Loucy (cell line): ENCODE results near the gene TIGD3.
A peak's percentile ranks its signal among the peaks of the same experiment; 100 is the strongest.

Experiments
- H2AFZ ChIP-seq: fragments of 200-600 bp; sonication (generic); 2 replicates; pipeline ENCODE4 v1.6.0; 2016; ENCODE audit warnings: antibody characterized with exemption, mild to moderate bottlenecking, low read length, moderate library complexity
- H3F3A ChIP-seq: fragments of 200-600 bp; 2 replicates; pipeline ENCODE4 v1.6.0; 2016; ENCODE audit warnings: antibody characterized with exemption, low read depth, mild to moderate bottlenecking
- H3K27me3 ChIP-seq: fragments of 200-600 bp; sonication (generic); 2 replicates; pipeline ENCODE4 v1.6.1; 2014; ENCODE audit warnings: low read length, mild to moderate bottlenecking; ENCODE audit not compliant: insufficient read depth, poor library complexity, severe bottlenecking
- H3K36me3 ChIP-seq: fragments of 200-600 bp; sonication (generic); 2 replicates; pipeline ENCODE4 v1.6.1; 2016; ENCODE audit warnings: low read length; ENCODE audit not compliant: insufficient read depth
- H3K4me1 ChIP-seq: fragments of 200-600 bp; sonication (generic); 2 replicates; pipeline ENCODE4 v1.5.1; 2014; ENCODE audit warnings: low read length, mild to moderate bottlenecking; ENCODE audit not compliant: insufficient read depth, poor library complexity, severe bottlenecking
- H3K4me2 ChIP-seq: fragments of 200-600 bp; sonication (generic); 2 replicates; pipeline ENCODE4 v1.6.0; 2014; ENCODE audit warnings: antibody characterized with exemption, low read length, low read depth, mild to moderate bottlenecking; ENCODE audit not compliant: poor library complexity, severe bottlenecking
- H3K4me3 ChIP-seq: fragments of 200-600 bp; sonication (generic); 2 replicates; pipeline ENCODE4 v1.5.1; 2014; ENCODE audit warnings: low read length, mild to moderate bottlenecking, mixed read lengths; ENCODE audit not compliant: poor library complexity, severe bottlenecking
- H3K79me2 ChIP-seq: fragments of 200-600 bp; sonication (generic); 2 replicates; pipeline ENCODE4 v1.6.1; 2014; ENCODE audit warnings: low read length; ENCODE audit not compliant: insufficient read depth
- H3K9ac ChIP-seq: fragments of 200-600 bp; sonication (generic); 2 replicates; pipeline ENCODE4 v1.6.0; 2014; ENCODE audit warnings: mild to moderate bottlenecking, low read depth, low read length, moderate library complexity; ENCODE audit not compliant: poor library complexity, severe bottlenecking
- H3K9me2 ChIP-seq: fragments of 200-600 bp; sonication (generic); replicated peaks from 2 replicates; pipeline ENCODE4 v1.6.1; 2016; ENCODE audit warnings: low read depth, low read length, mixed read lengths
- H3K9me3 ChIP-seq: fragments of 200-600 bp; sonication (generic); 2 replicates; pipeline ENCODE4 v1.6.1; 2014; ENCODE audit warnings: mild to moderate bottlenecking, antibody characterized with exemption, low read length, low read depth; ENCODE audit not compliant: insufficient read depth
- H4K20me1 ChIP-seq: fragments of 200-600 bp; sonication (generic); 2 replicates; pipeline ENCODE4 v1.6.0; 2014; ENCODE audit warnings: antibody characterized with exemption, low read length, mild to moderate bottlenecking; ENCODE audit not compliant: insufficient read depth, poor library complexity, severe bottlenecking
- EZH2phosphoT487 ChIP-seq: fragments of 200-600 bp; IDR thresholded peaks from 2 replicates; pipeline ENCODE4 v1.6.1; 2018; ENCODE audit warnings: antibody characterized with exemption, mild to moderate bottlenecking, moderate library complexity, borderline replicate concordance
- TF ChIP-seq, protein P1 (sequence below): fragments of 200-600 bp; sonication (generic); conservative IDR thresholded peaks from 2 replicates; pipeline ENCODE4 v1.5.1; 2014; ENCODE audit warnings: mild to moderate bottlenecking, antibody characterized with exemption, low read length

Gene TIGD3

DNA sequence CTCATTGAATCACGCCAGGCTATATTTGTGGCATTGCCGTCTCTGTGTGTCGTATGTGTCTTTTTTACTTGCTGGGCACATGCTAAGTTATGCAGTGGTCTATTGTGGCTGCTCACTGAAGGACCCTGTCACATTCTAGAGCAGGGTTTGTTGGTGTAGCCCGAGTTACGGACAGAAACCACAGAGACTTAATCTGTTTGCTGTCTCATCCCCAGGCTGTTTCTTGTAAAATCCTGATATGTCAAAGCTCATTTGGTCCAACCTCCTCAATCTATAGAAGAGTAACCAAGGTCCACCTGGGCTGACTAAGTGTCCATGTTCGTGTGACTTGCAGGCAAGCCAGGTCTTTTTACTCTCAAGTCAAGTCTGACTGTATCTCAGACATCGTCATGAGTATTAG is 15.9 kb upstream of the TIGD3 start:
- H3K4me1 ChIP-seq = peaks cover 32% of the 10 kb centered on the region
- no peak for TF ChIP-seq EZH2phosphoT487
- TF ChIP-seq, protein P1, sequence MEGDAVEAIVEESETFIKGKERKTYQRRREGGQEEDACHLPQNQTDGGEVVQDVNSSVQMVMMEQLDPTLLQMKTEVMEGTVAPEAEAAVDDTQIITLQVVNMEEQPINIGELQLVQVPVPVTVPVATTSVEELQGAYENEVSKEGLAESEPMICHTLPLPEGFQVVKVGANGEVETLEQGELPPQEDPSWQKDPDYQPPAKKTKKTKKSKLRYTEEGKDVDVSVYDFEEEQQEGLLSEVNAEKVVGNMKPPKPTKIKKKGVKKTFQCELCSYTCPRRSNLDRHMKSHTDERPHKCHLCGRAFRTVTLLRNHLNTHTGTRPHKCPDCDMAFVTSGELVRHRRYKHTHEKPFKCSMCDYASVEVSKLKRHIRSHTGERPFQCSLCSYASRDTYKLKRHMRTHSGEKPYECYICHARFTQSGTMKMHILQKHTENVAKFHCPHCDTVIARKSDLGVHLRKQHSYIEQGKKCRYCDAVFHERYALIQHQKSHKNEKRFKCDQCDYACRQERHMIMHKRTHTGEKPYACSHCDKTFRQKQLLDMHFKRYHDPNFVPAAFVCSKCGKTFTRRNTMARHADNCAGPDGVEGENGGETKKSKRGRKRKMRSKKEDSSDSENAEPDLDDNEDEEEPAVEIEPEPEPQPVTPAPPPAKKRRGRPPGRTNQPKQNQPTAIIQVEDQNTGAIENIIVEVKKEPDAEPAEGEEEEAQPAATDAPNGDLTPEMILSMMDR = no peak

DNA sequence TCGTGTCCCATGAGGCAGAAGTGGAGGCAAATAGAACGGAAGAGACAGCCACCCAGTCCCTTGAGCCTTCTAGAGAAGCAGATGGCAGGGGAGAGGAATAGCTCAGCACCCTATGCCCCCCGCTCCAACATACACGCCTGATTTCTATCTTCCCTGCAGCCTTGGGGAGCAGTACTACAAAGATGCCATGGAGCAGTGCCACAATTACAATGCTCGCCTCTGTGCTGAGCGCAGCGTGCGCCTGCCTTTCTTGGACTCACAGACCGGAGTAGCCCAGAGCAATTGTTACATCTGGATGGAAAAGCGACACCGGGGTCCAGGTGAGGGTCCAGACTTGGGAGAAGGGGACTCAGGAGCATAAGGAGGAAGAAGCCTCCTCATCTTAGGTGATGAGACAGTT is 14.3 kb upstream of the TIGD3 start:
- Histone ChIP-seq H2AFZ (no peak overlapping the region), H3K4me3 (no peak overlapping the region), H3K9me2 (no peaks in the 10 kb centered on the region), H3K4me2 (no peak overlapping the region), H4K20me1 (peaks cover 32% of the 10 kb centered on the region), H3F3A (no peaks in the 10 kb centered on the region), H3K9ac (no peak overlapping the region), H3K36me3 (peaks cover 49% of the 10 kb centered on the region; the same call in 1 of the 2 replicates), H3K9me3 (no peaks in the 10 kb centered on the region), H3K27me3 (no peaks in the 10 kb centered on the region), H3K4me1 (peaks cover 22% of the 10 kb centered on the region), H3K79me2 (peaks cover 57% of the 10 kb centered on the region)
- TF ChIP-seq, protein P1 = no peak
- TF ChIP-seq EZH2phosphoT487 = no peak

More for the DNA sequence above, 15.9 kb upstream of the TIGD3 start:
- no peaks in the 10 kb centered on the region for H3K9me3 ChIP-seq
- no peaks in the 10 kb centered on the region for H3K9me2 ChIP-seq
- no peaks in the 10 kb centered on the region for H3K27me3 ChIP-seq
- no peak overlapping the region for H3K4me3 ChIP-seq
- H3K36me3 ChIP-seq = peaks cover 34% of the 10 kb centered on the region; the same call in 1 of the 2 replicates
- H3F3A ChIP-seq = no peaks in the 10 kb centered on the region
- peak overlapping the region; percentile 12 for H3K9ac ChIP-seq
- H3K79me2 ChIP-seq = peaks cover 72% of the 10 kb centered on the region
- peak overlapping the region; percentile 52 for H3K4me2 ChIP-seq
- H2AFZ ChIP-seq = no peak overlapping the region
- peaks cover 44% of the 10 kb centered on the region for H4K20me1 ChIP-seq

DNA sequence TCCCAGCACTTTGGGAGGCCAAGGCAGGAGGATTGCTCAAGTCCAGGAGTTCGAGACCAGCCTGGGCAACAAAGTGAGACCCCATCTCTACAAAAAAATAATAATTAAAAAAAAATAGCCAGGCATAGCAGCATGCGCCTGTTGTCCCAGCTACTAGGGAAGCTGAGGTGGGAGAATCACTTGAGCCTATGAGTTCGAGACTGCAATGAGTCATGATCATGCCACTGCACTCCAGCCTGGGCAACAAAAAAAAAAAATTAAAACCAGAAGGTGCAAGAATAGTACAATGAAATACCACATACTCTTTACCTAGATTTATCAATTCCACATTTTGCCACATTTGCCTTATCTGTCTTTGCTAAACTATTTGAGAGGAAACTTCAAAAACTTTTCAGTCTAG is 12.7 kb upstream of the TIGD3 start:
- Histone ChIP-seq H3K36me3 (peaks cover 65% of the 10 kb centered on the region; the same call in 1 of the 2 replicates), H4K20me1 (peaks cover 28% of the 10 kb centered on the region), H2AFZ (no peak overlapping the region), H3F3A (no peaks in the 10 kb centered on the region), H3K9me2 (no peaks in the 10 kb centered on the region), H3K9ac (no peak overlapping the region), H3K4me3 (no peak overlapping the region), H3K4me1 (peaks cover 17% of the 10 kb centered on the region), H3K4me2 (no peak overlapping the region), H3K9me3 (no peaks in the 10 kb centered on the region), H3K79me2 (peaks cover 41% of the 10 kb centered on the region), H3K27me3 (no peaks in the 10 kb centered on the region)
- no peak for TF ChIP-seq EZH2phosphoT487
- TF ChIP-seq, protein P1 = no peak
